ENCODE measurements around the gene ZNF778. TPM values are rescaled to one million over a fixed set of nuclear protein-coding genes. Genes with fewer than 3 reads are reported as not detected.
A peak's percentile ranks its signal among the peaks of the same experiment; 100 is the strongest.

Gene ZNF778
- total and polyA plus RNA-seq, 2 of the 13 experiments (the other 11 are each of a cell fraction or from before 2014, with no cell fraction given) = 3.8 to 7.2 TPM

DNA sequence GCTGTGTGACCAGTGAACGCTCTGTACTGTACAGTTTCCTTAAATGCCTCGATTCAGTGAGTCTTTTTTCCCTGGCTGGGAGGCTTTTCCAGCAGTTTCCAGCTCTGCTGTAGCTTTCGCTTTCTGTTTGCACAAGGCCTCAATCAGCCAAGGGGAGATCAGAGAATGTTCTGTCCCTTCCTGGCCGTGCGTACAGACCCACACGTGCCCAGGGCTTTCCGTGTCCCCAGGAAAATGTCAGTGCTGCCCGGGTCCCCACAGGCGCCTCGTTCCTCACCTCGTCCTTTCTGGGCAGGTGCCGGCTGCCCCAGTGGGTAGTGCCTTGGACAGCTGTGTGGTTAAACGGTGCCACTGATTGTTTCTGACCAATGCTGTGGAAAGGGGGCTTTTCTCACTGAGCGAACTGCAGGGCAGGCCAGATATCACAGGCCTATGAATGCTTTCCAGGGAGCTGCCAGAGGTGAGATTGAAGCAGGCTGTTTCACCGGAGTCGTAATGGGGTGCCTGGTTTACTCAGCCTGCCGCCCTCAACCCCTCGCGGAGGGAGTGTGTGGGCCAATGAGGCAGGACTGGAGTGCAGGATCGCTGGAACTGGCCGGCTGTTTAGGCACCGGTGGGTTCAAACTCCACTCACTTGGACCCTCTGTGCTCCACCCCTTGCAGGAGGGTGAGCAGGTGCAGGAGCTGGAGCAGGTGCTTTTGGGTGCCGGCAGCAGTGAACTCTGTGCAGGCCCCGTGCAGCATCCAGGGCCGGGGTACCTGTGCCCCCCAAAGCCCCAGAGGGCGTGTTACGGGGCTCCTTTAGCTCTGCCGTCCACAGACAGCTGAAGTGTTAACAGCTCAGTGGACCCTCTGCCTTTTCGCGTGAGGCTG lies 44.4 kb downstream of the ZNF778 start (continued):
- TF ChIP-seq ZBTB10 (CRISPR knock-in tag; IDR thresholded peaks at IDR 0.05; ENCODE audit: borderline replicate concordance) = no peak
- TF ChIP-seq, protein P1, sequence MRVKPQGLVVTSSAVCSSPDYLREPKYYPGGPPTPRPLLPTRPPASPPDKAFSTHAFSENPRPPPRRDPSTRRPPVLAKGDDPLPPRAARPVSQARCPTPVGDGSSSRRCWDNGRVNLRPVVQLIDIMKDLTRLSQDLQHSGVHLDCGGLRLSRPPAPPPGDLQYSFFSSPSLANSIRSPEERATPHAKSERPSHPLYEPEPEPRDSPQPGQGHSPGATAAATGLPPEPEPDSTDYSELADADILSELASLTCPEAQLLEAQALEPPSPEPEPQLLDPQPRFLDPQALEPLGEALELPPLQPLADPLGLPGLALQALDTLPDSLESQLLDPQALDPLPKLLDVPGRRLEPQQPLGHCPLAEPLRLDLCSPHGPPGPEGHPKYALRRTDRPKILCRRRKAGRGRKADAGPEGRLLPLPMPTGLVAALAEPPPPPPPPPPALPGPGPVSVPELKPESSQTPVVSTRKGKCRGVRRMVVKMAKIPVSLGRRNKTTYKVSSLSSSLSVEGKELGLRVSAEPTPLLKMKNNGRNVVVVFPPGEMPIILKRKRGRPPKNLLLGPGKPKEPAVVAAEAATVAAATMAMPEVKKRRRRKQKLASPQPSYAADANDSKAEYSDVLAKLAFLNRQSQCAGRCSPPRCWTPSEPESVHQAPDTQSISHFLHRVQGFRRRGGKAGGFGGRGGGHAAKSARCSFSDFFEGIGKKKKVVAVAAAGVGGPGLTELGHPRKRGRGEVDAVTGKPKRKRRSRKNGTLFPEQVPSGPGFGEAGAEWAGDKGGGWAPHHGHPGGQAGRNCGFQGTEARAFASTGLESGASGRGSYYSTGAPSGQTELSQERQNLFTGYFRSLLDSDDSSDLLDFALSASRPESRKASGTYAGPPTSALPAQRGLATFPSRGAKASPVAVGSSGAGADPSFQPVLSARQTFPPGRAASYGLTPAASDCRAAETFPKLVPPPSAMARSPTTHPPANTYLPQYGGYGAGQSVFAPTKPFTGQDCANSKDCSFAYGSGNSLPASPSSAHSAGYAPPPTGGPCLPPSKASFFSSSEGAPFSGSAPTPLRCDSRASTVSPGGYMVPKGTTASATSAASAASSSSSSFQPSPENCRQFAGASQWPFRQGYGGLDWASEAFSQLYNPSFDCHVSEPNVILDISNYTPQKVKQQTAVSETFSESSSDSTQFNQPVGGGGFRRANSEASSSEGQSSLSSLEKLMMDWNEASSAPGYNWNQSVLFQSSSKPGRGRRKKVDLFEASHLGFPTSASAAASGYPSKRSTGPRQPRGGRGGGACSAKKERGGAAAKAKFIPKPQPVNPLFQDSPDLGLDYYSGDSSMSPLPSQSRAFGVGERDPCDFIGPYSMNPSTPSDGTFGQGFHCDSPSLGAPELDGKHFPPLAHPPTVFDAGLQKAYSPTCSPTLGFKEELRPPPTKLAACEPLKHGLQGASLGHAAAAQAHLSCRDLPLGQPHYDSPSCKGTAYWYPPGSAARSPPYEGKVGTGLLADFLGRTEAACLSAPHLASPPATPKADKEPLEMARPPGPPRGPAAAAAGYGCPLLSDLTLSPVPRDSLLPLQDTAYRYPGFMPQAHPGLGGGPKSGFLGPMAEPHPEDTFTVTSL (CRISPR knock-in tag; IDR thresholded peaks at IDR 0.05; ENCODE audit: borderline replicate concordance) = no peak
- peak; percentile 87 for TF ChIP-seq ZFX (CRISPR knock-in tag; IDR thresholded peaks at IDR 0.05; ENCODE audit: low read depth)
- no peak for TF ChIP-seq JUN (CRISPR knock-in tag; IDR thresholded peaks at IDR 0.05)
- peak; percentile 30; the same call in 1 of the 2 replicates for TF ChIP-seq ZBTB26 (CRISPR knock-in tag; IDR thresholded peaks at IDR 0.05; ENCODE audit: borderline replicate concordance)
- TF ChIP-seq ZFAT (CRISPR knock-in tag; conservative IDR thresholded peaks at IDR 0.05) = no peak
- peak; percentile 42 for TF ChIP-seq HDAC2 (CRISPR knock-in tag; IDR thresholded peaks at IDR 0.05)
- TF ChIP-seq BCL6 (CRISPR knock-in tag; IDR thresholded peaks at IDR 0.05) = 0 out of 2 replicates have a peak, but pooled peaks have one; percentile 8
- no peak for TF ChIP-seq YEATS4 (CRISPR knock-in tag; IDR thresholded peaks at IDR 0.05; ENCODE audit: borderline replicate concordance)
- TF ChIP-seq IRX3 (CRISPR knock-in tag; IDR thresholded peaks at IDR 0.05; ENCODE audit: borderline replicate concordance, low read depth) = peak; percentile 76; the same call in 1 of the 2 replicates
- no peak; the same call in 1 of the 2 replicates for TF ChIP-seq THYN1 (CRISPR knock-in tag; IDR thresholded peaks at IDR 0.05; ENCODE audit: borderline replicate concordance, low read depth)
- peak; percentile 39; the same call in 1 of the 2 replicates for TF ChIP-seq FOXP4 (CRISPR knock-in tag; IDR thresholded peaks at IDR 0.05)
- TF ChIP-seq, protein P2, sequence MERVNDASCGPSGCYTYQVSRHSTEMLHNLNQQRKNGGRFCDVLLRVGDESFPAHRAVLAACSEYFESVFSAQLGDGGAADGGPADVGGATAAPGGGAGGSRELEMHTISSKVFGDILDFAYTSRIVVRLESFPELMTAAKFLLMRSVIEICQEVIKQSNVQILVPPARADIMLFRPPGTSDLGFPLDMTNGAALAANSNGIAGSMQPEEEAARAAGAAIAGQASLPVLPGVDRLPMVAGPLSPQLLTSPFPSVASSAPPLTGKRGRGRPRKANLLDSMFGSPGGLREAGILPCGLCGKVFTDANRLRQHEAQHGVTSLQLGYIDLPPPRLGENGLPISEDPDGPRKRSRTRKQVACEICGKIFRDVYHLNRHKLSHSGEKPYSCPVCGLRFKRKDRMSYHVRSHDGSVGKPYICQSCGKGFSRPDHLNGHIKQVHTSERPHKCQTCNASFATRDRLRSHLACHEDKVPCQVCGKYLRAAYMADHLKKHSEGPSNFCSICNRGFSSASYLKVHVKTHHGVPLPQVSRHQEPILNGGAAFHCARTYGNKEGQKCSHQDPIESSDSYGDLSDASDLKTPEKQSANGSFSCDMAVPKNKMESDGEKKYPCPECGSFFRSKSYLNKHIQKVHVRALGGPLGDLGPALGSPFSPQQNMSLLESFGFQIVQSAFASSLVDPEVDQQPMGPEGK (CRISPR knock-in tag; IDR thresholded peaks at IDR 0.05) = no peak

Data from HepG2 (cell line).